Ascending aorta (tissue), 2 donors: ENCODE measurements around the gene SEPTIN10. TPM values are rescaled to one million over a fixed set of nuclear protein-coding genes. Genes with fewer than 3 reads are reported as not detected.

ENCODE experiments used
- DNase-seq, 2 donors: peaks; one replicate each; pipeline ENCODE4 v3.0.0-alpha.2; 2019; ENCODE audit warnings: low spot score in 2 of 2
- H3K27ac ChIP-seq, 2 donors: fragments of 200-600 bp; sonication (generic); one replicate each; pipeline ENCODE4 v1.5.1; 2016 to 2017; ENCODE audit warnings: mild to moderate bottlenecking in 1 of 2
- H3K27me3 ChIP-seq: fragments of 200-600 bp; sonication (generic); one replicate; pipeline ENCODE4 v1.5.1; 2017
- H3K36me3 ChIP-seq, 2 donors: fragments of 200-600 bp; sonication (generic); one replicate each; pipeline ENCODE4 v1.5.1; 2016
- H3K4me1 ChIP-seq, 2 donors: fragments of 200-600 bp; sonication (generic); one replicate each; pipeline ENCODE4 v1.5.1; 2016 to 2017; ENCODE audit warnings: mild to moderate bottlenecking in 1 of 2
- H3K4me3 ChIP-seq, 2 donors: fragments of 200-600 bp; sonication (generic); one replicate each; pipeline ENCODE4 v1.5.1; 2016 to 2017; ENCODE audit warnings: mild to moderate bottlenecking in 1 of 2
- H3K9me3 ChIP-seq, 2 donors: fragments of 200-600 bp; sonication (generic); one replicate each; pipeline ENCODE4 v1.5.1; 2016
- CTCF ChIP-seq, 3 experiments: fragments of 200-600 bp in 2 of 3; fragments of 450-650 bp in 1 of 3; sonication (generic) in 2 of 3; IDR thresholded peaks; one replicate each; pipeline ENCODE4 v1.5.1; 2016 to 2019; ENCODE audit warnings: antibody characterized with exemption in 3 of 3, mild to moderate bottlenecking in 1 of 3, moderate library complexity in 1 of 3
- intact Hi-C: fragments of 100-400 bp; cut with DNase I; formaldehyde crosslinking; loops from one replicate; pipeline ENCODE4 v1.15.1; 2023
- total RNA-seq: library from RNA; depleted of rRNA; stranded (reverse); fragments of >200 nt; gene quantifications from one replicate; pipeline ENCODE4 v1.1.0, GENCODE V29; 2016

Gene SEPTIN10
- total RNA-seq, 1 donor from 2014 or later: 59.0 TPM

- intact Hi-C loops: no loop called here
- Histone ChIP-seq H3K9me3 (no peaks in the 10 kb centered on the region), H3K27ac (no peak overlapping the region), H3K4me1 (no peaks in the 10 kb centered on the region), H3K36me3 (no peaks in the 10 kb centered on the region), H3K27me3 (no peaks in the 10 kb centered on the region), H3K4me3 (no peak overlapping the region)
- no peak for DNase-seq
- no peak for TF ChIP-seq CTCF (IDR thresholded peaks at IDR 0.05)
These were observed 40.7 kb upstream of the SEPTIN10 start for GRCh38 chr2:109654326-109655050.

- DNase-seq: no peak
- intact Hi-C loops: loop anchor here (2.0 kb wide), 1 partner anchor 41 kb away; no protein-coding TSS in a partner anchor
- no peaks in the 10 kb centered on the region for H3K27me3 ChIP-seq
- H3K27ac ChIP-seq: no peak overlapping the region
- peaks cover 0 to 7% of the 10 kb centered on the region in 2 donors for H3K4me1 ChIP-seq
- H3K4me3 ChIP-seq: no peak overlapping the region
- H3K36me3 ChIP-seq: no peaks in the 10 kb centered on the region
- H3K9me3 ChIP-seq: no peaks in the 10 kb centered on the region
- no peak for TF ChIP-seq CTCF (IDR thresholded peaks at IDR 0.05)
These were observed 36.2 kb upstream of the SEPTIN10 start for GRCh38 chr2:109649736-109650695.

- Histone ChIP-seq H3K36me3 (no peaks in the 10 kb centered on the region), H3K4me1 (peaks cover 4 to 23% of the 10 kb centered on the region in 2 donors), H3K27ac (peak overlapping the region; percentile 73 to 87), H3K9me3 (no peaks in the 10 kb centered on the region), H3K4me3 (peak overlapping the region in 1 of 2 donors; percentile 49), H3K27me3 (no peaks in the 10 kb centered on the region)
- intact Hi-C loops: loop anchor here (2.0 kb wide), 1 partner anchor 43 kb away; no protein-coding TSS in a partner anchor
- TF ChIP-seq CTCF (IDR thresholded peaks at IDR 0.05): no peak
- DNase-seq: peak in 1 of 2 donors; percentile 74
These were observed 34.3 kb upstream of the SEPTIN10 start for GRCh38 chr2:109648041-109648527.

- H3K4me3 ChIP-seq: peak overlapping the region in 1 of 2 donors; percentile 49
- H3K36me3 ChIP-seq: no peaks in the 10 kb centered on the region
- H3K4me1 ChIP-seq: peaks cover 4 to 23% of the 10 kb centered on the region in 2 donors
- H3K27me3 ChIP-seq: no peaks in the 10 kb centered on the region
- TF ChIP-seq CTCF (IDR thresholded peaks at IDR 0.05): no peak
- H3K9me3 ChIP-seq: no peaks in the 10 kb centered on the region
- peak; percentile 16 to 90 for DNase-seq
- intact Hi-C loops: loop anchor here (1.0 to 2.0 kb wide), 2 partner anchors 33 to 43 kb away; partner anchors contain the start of gene SOWAHC
- peak overlapping the region; percentile 73 to 87 for H3K27ac ChIP-seq
These were observed 33.9 kb upstream of the SEPTIN10 start for GRCh38 chr2:109647636-109648035.

GRCh38 chr2:109646961-109647360, 33.2 kb upstream of the SEPTIN10 start:
- Histone ChIP-seq H3K36me3 (no peaks in the 10 kb centered on the region), H3K4me1 (peaks cover 4 to 23% of the 10 kb centered on the region in 2 donors), H3K27me3 (no peaks in the 10 kb centered on the region), H3K4me3 (no peak overlapping the region), H3K27ac (peak overlapping the region; percentile 73 to 87), H3K9me3 (no peaks in the 10 kb centered on the region)
- TF ChIP-seq CTCF (IDR thresholded peaks at IDR 0.05): no peak
- no peak for DNase-seq
- intact Hi-C loops: loop anchor here (1.0 kb wide), 1 partner anchor 33 kb away; the partner anchor contains the start of gene SOWAHC
